Mesenchymal stem cell (in vitro differentiated cells and primary cell): ENCODE measurements around the gene INPP5A.

Source experiments
- DNase-seq: peaks from one replicate; pipeline ENCODE4 v3.0.0-alpha.2; 2013
- H2AFZ ChIP-seq: one replicate; pipeline ENCODE4 v1.6.1; 2013; ENCODE audit warnings: low read depth, mild to moderate bottlenecking, control low read depth, inconsistent platforms, low read length, moderate library complexity
- H2AK5ac ChIP-seq: 2 replicates; pipeline ENCODE4 v1.6.1; 2013; ENCODE audit warnings: low read length, moderate library complexity, mild to moderate bottlenecking, inconsistent platforms; ENCODE audit not compliant: severe bottlenecking
- H2BK120ac ChIP-seq: one replicate; pipeline ENCODE4 v1.6.1; 2013; ENCODE audit warnings: low read depth, mild to moderate bottlenecking, inconsistent platforms, low read length, moderate library complexity
- H2BK12ac ChIP-seq, 2 experiments: one replicate each; pipeline ENCODE4 v1.6.1; 2013; ENCODE audit warnings: inconsistent platforms in 2 of 2, low read length in 2 of 2, mild to moderate bottlenecking in 2 of 2, moderate library complexity in 2 of 2, control low read depth in 1 of 2
- H2BK15ac ChIP-seq: one replicate; pipeline ENCODE4 v1.6.1; 2013; ENCODE audit warnings: mild to moderate bottlenecking, low read depth, inconsistent platforms; ENCODE audit not compliant: poor library complexity, severe bottlenecking
- H2BK5ac ChIP-seq: 2 replicates; pipeline ENCODE4 v1.6.1; 2013; ENCODE audit warnings: low read depth, mild to moderate bottlenecking, low read length, control low read depth, inconsistent platforms; ENCODE audit not compliant: poor library complexity, severe bottlenecking
- H3K14ac ChIP-seq, 2 experiments: one replicate each; pipeline ENCODE4 v1.6.1; 2013; ENCODE audit warnings: inconsistent platforms in 2 of 2, low read length in 2 of 2, control low read depth in 1 of 2, mild to moderate bottlenecking in 1 of 2, moderate library complexity in 1 of 2
- H3K18ac ChIP-seq, 2 experiments: one replicate each; pipeline ENCODE4 v1.6.1; 2013; ENCODE audit warnings: inconsistent platforms in 2 of 2, low read length in 2 of 2, control low read depth in 1 of 2, low read depth in 1 of 2, mild to moderate bottlenecking in 1 of 2
- H3K23ac ChIP-seq, 2 experiments: one replicate each; pipeline ENCODE4 v1.6.1; 2013; ENCODE audit warnings: inconsistent platforms in 2 of 2, low read length in 2 of 2, mild to moderate bottlenecking in 2 of 2, moderate library complexity in 2 of 2, control low read depth in 1 of 2
- H3K27ac ChIP-seq: 2 replicates; pipeline ENCODE4 v1.5.1; 2013; ENCODE audit warnings: mild to moderate bottlenecking, moderate library complexity, low read length, control low read depth, inconsistent platforms; ENCODE audit not compliant: poor library complexity, severe bottlenecking
- H3K27me3 ChIP-seq, 2 experiments: 2 replicates each; pipeline versions ENCODE4 v1.6.1 to v1.7.0; 2013; ENCODE audit warnings: low read length in 2 of 2, mild to moderate bottlenecking in 2 of 2, moderate library complexity in 2 of 2, control low read depth in 1 of 2, inconsistent platforms in 1 of 2; ENCODE audit not compliant: control insufficient read depth in 1 of 2, insufficient read depth in 1 of 2
- H3K36me3 ChIP-seq, 2 experiments: 2 replicates each; pipeline versions ENCODE4 v1.6.1 to v1.7.0; 2013; ENCODE audit warnings: low read length in 2 of 2, control low read depth in 1 of 2, inconsistent platforms in 1 of 2, low read depth in 1 of 2, mild to moderate bottlenecking in 1 of 2; ENCODE audit not compliant: insufficient read depth in 2 of 2, control insufficient read depth in 1 of 2
- H3K4ac ChIP-seq, 2 experiments: one replicate each; pipeline ENCODE4 v1.6.1; 2013; ENCODE audit warnings: inconsistent platforms in 2 of 2, low read length in 2 of 2, mild to moderate bottlenecking in 2 of 2, moderate library complexity in 2 of 2, control low read depth in 1 of 2, low read depth in 1 of 2
- H3K4me1 ChIP-seq: 2 replicates; pipeline ENCODE4 v1.6.1; 2013; ENCODE audit warnings: low read depth, low read length, control low read depth; ENCODE audit not compliant: control insufficient read depth, insufficient read depth
- H3K4me2 ChIP-seq: 2 replicates; pipeline ENCODE4 v1.6.1; 2013; ENCODE audit warnings: low read length, mild to moderate bottlenecking, inconsistent platforms; ENCODE audit not compliant: poor library complexity, severe bottlenecking
- H3K4me3 ChIP-seq, 2 experiments: 2 replicates each; pipeline versions ENCODE4 v1.5.1 to v1.7.0; 2013; ENCODE audit warnings: low read length in 2 of 2, mild to moderate bottlenecking in 2 of 2, control low read depth in 1 of 2, low read depth in 1 of 2; ENCODE audit not compliant: insufficient read depth in 1 of 2
- H3K79me1 ChIP-seq: replicated peaks from 2 replicates; pipeline ENCODE4 v1.6.1; 2013; ENCODE audit warnings: mild to moderate bottlenecking, control low read depth, low read length, inconsistent platforms; ENCODE audit not compliant: poor library complexity, severe bottlenecking
- H3K9ac ChIP-seq: 2 replicates; pipeline ENCODE4 v1.7.0; 2013; ENCODE audit warnings: mild to moderate bottlenecking, low read length, moderate library complexity
- H3K9me3 ChIP-seq: 2 replicates; pipeline ENCODE4 v1.7.0; 2013; ENCODE audit warnings: mild to moderate bottlenecking, low read length; ENCODE audit not compliant: control insufficient read depth
- H4K8ac ChIP-seq: one replicate; pipeline ENCODE4 v1.6.1; 2013; ENCODE audit warnings: inconsistent platforms, mild to moderate bottlenecking, low read length, moderate library complexity
- H4K91ac ChIP-seq: one replicate; pipeline ENCODE4 v1.6.1; 2013; ENCODE audit warnings: mild to moderate bottlenecking, low read length, inconsistent platforms
- WGBS: methylation state at CpG from one replicate; pipeline ENCODE4 v1.1.7; 2013; ENCODE audit warnings: mixed read lengths; 5-methylcytosine and 5-hydroxymethylcytosine counted together

The INPP5A gene

GRCh38 chr10:132540456-132540855 lies 2.9 kb downstream of the INPP5A start:
- peaks cover 46% of the 10 kb centered on the region for H3K4me1 ChIP-seq
- H2BK15ac ChIP-seq, result no peak overlapping the region
- no peak overlapping the region for H2AFZ ChIP-seq
- H2AK5ac ChIP-seq, result no peak overlapping the region
- H3K79me1 ChIP-seq, result peaks cover 50% of the 10 kb centered on the region
- DNase-seq, result peak; percentile 38
- WGBS, result 31% methylated on average over 9 of the region's 12 CpGs
- no peak overlapping the region for H4K91ac ChIP-seq
- peak overlapping the region; percentile 46 for H3K4me2 ChIP-seq
- H2BK12ac ChIP-seq, result no peak overlapping the region
- no peak overlapping the region for H3K14ac ChIP-seq
- H3K4ac ChIP-seq, result no peak overlapping the region
- peak overlapping the region; percentile 22 for H4K8ac ChIP-seq
- no peak overlapping the region for H2BK120ac ChIP-seq
- H3K27me3 ChIP-seq, result no peaks in the 10 kb centered on the region
- no peak overlapping the region for H3K23ac ChIP-seq
- H3K4me3 ChIP-seq, result peak overlapping the region in 1 of 2 experiments; percentile 68
- no peak overlapping the region for H3K27ac ChIP-seq
- H3K36me3 ChIP-seq, result peaks cover 0 to 19% of the 10 kb centered on the region in 2 experiments
- H3K9ac ChIP-seq, result peak overlapping the region; percentile 59
- H2BK5ac ChIP-seq, result no peak overlapping the region
- H3K18ac ChIP-seq, result no peak overlapping the region
- H3K9me3 ChIP-seq, result no peaks in the 10 kb centered on the region

DNA sequence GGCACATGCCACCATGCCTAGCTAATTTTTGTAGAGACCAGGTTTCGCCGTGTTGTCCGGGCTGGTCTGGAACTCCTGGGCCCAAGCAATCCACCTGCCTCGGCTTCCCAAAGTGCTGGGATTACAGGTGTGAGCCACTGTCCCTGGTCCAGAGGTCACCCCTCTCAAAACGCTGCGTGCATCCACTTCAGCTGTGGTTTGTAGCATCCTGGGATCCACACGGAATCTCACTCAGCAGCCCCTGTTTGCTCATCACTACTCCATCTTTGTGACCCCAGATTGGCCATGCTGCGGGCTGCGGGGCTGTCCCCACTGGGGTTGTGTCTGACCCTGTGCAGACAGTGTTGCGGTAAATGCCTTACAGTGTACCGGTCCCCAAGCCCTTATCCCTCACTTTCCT lies 3.5 kb downstream of the INPP5A start:
- H2AFZ ChIP-seq, result no peak overlapping the region
- peaks cover 0 to 19% of the 10 kb centered on the region in 2 experiments for H3K36me3 ChIP-seq
- no peak overlapping the region for H2BK5ac ChIP-seq
- no peak overlapping the region for H4K91ac ChIP-seq
- H2BK12ac ChIP-seq, result no peak overlapping the region
- no peak overlapping the region for H2BK120ac ChIP-seq
- H3K23ac ChIP-seq, result no peak overlapping the region
- no peak overlapping the region for H3K4me3 ChIP-seq
- H3K14ac ChIP-seq, result no peak overlapping the region
- H3K9me3 ChIP-seq, result no peaks in the 10 kb centered on the region
- H2BK15ac ChIP-seq, result no peak overlapping the region
- H3K27me3 ChIP-seq, result no peaks in the 10 kb centered on the region
- DNase-seq, result no peak
- H3K9ac ChIP-seq, result peak overlapping the region; percentile 59
- peaks cover 50% of the 10 kb centered on the region for H3K4me1 ChIP-seq
- no peak overlapping the region for H3K4ac ChIP-seq
- no peak overlapping the region for H4K8ac ChIP-seq
- H3K27ac ChIP-seq, result no peak overlapping the region
- peaks cover 55% of the 10 kb centered on the region for H3K79me1 ChIP-seq
- 97% methylated on average over 11 of the region's 11 CpGs for WGBS
- H3K18ac ChIP-seq, result no peak overlapping the region
- no peak overlapping the region for H2AK5ac ChIP-seq
- H3K4me2 ChIP-seq, result no peak overlapping the region

GRCh38 chr10:132541601-132542011 lies 4.0 kb downstream of the INPP5A start:
- no peaks in the 10 kb centered on the region for H3K9me3 ChIP-seq
- WGBS, result 40% methylated on average over 1 of the region's 3 CpGs
- peaks cover 0 to 19% of the 10 kb centered on the region in 2 experiments for H3K36me3 ChIP-seq
- H3K9ac ChIP-seq, result no peak overlapping the region
- H4K91ac ChIP-seq, result no peak overlapping the region
- no peak overlapping the region for H3K4ac ChIP-seq
- peaks cover 50% of the 10 kb centered on the region for H3K4me1 ChIP-seq
- no peak overlapping the region for H2AFZ ChIP-seq
- no peak overlapping the region for H2BK120ac ChIP-seq
- H3K27ac ChIP-seq, result no peak overlapping the region
- no peak overlapping the region for H2AK5ac ChIP-seq
- no peaks in the 10 kb centered on the region for H3K27me3 ChIP-seq
- H3K14ac ChIP-seq, result no peak overlapping the region
- H3K79me1 ChIP-seq, result peaks cover 60% of the 10 kb centered on the region
- no peak overlapping the region for H2BK12ac ChIP-seq
- no peak overlapping the region for H2BK15ac ChIP-seq
- H3K18ac ChIP-seq, result no peak overlapping the region
- no peak overlapping the region for H2BK5ac ChIP-seq
- no peak overlapping the region for H3K4me2 ChIP-seq
- no peak overlapping the region for H4K8ac ChIP-seq
- H3K23ac ChIP-seq, result no peak overlapping the region
- H3K4me3 ChIP-seq, result no peak overlapping the region
- DNase-seq, result no peak

DNA sequence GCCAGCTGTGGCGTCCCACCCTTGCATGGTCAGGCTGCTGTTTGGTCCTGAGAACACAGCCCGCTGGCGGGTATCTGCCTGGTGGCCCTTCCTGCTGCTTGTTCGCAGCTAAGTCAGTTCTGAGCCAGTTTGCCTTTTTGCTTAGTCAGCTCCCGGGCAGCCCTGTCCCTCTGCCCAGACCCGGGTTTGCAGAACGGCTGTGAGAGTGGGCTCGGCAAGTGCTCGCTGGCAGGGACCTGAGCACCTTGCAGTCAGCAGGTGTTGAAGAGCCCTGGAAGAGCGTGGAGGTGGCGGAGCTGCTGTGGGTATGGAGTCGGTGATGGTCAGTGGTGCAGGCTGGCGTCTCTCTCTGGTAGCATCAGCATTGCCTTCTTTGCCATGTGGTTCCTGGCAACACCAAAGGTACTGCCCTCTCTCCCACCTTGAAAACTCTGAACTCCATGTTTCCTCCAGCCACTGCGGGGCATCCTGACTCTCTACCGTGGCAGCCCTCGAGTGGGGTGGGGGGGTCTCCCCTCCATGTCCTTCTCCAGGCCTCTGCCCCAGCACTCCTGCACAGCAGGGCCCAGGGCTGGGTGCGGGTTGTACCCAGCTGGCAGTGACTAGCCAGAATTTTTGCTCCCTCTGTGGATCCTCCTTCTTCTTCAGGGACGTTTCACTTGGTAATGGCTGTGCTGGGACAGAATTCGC lies 4.6 kb downstream of the INPP5A start:
- H2AK5ac ChIP-seq, result no peak overlapping the region
- no peak overlapping the region for H2BK5ac ChIP-seq
- H3K79me1 ChIP-seq, result peaks cover 65% of the 10 kb centered on the region
- no peak overlapping the region for H2BK12ac ChIP-seq
- no peak overlapping the region for H3K27ac ChIP-seq
- H2AFZ ChIP-seq, result no peak overlapping the region
- no peaks in the 10 kb centered on the region for H3K27me3 ChIP-seq
- no peak overlapping the region for H2BK15ac ChIP-seq
- H2BK120ac ChIP-seq, result no peak overlapping the region
- H3K4ac ChIP-seq, result no peak overlapping the region
- peaks cover 54% of the 10 kb centered on the region for H3K4me1 ChIP-seq
- no peaks in the 10 kb centered on the region for H3K9me3 ChIP-seq
- H3K9ac ChIP-seq, result no peak overlapping the region
- no peak overlapping the region for H3K4me2 ChIP-seq
- no peak overlapping the region for H3K18ac ChIP-seq
- peak overlapping the region in 1 of 2 experiments; percentile 9 for H3K14ac ChIP-seq
- DNase-seq, result no peak
- no peak overlapping the region for H4K91ac ChIP-seq
- H3K23ac ChIP-seq, result no peak overlapping the region
- H3K4me3 ChIP-seq, result peak overlapping the region in 1 of 2 experiments; percentile 7
- peaks cover 0 to 19% of the 10 kb centered on the region in 2 experiments for H3K36me3 ChIP-seq
- 95% methylated on average over 19 of the region's 19 CpGs for WGBS
- H4K8ac ChIP-seq, result no peak overlapping the region
